Natural killer cell treated with Interleukin-12 subunit alpha and Interleukin-12 subunit beta and Interleukin-15 and Interleukin-18, amount 100 ng/mL, for 72 hours (primary cell): ENCODE results near the gene SLCO4A1. TPM values are rescaled to one million over a fixed set of nuclear protein-coding genes. Genes with fewer than 3 reads are reported as not detected.

Experiments used
- ATAC-seq, 2 donors: fragments of 150-1000 bp; cut with Tn5 transposase in 1 of 2; sonication (Bioruptor Pico), chemical (Tn5 transposase) in 1 of 2; 2 replicates each; pipeline ENCODE4 v1.10.0; 2021
- DNase-seq: peaks from one replicate; pipeline ENCODE4 v3.0.0; 2022; ENCODE audit warnings: low spot score
- H3K27ac Mint-ChIP-seq, 2 donors: 1 replicate in 1 of 2; 2 replicates in 1 of 2; pipeline ENCODE4 v1.8.0; 2022; ENCODE audit warnings: mixed read lengths in 2 of 2, mild to moderate bottlenecking in 1 of 2, moderate library complexity in 1 of 2
- H3K27me3 Mint-ChIP-seq, 2 donors: 1 replicate in 1 of 2; 2 replicates in 1 of 2; pipeline ENCODE4 v1.8.0; 2022; ENCODE audit warnings: mixed read lengths in 2 of 2
- H3K36me3 Mint-ChIP-seq: one replicate; pipeline ENCODE4 v1.8.0; 2022; ENCODE audit warnings: mixed read lengths
- H3K4me1 Mint-ChIP-seq, 2 donors: 1 replicate in 1 of 2; 2 replicates in 1 of 2; pipeline ENCODE4 v1.8.0; 2022; ENCODE audit warnings: low read depth in 2 of 2, mixed read lengths in 2 of 2, mild to moderate bottlenecking in 1 of 2
- H3K4me3 Mint-ChIP-seq: one replicate; pipeline ENCODE4 v1.8.0; 2022; ENCODE audit warnings: mixed read lengths
- H3K9me3 Mint-ChIP-seq: 2 replicates; pipeline ENCODE4 v1.8.0; 2022; ENCODE audit warnings: mixed read lengths
- total RNA-seq, 2 donors: library from RNA; stranded (reverse); gene quantifications; one replicate each; pipeline ENCODE4 v1.2.3, GENCODE V29; 2022

SLCO4A1 gene
- total RNA-seq, 2 donors from 2014 or later = 42.9 to 88.3 TPM

DNA sequence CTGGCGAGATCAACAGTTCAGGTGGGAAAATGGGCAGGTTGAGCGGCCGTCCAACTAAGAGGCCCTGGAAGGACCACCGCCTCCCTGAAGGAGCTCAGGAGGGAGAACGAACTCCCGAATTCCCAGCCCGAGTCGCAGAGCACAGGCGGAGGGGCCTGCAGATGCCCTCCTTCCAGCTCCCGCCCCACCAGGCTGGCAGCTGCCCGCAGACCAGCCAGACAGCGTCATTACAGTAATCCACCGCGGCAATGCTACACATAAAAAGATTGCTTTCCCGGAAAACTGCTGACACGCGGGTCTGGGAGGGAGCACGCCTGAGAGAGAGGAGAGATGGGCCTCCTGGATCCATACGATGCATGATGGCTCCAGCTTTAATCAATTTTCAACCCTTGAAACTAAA lies 30.5 kb upstream of the SLCO4A1 start:
- Mint-ChIP-seq H3K9me3 (no peaks in the 10 kb centered on the region), H3K27ac (peak overlapping the region; percentile 7 to 66), H3K4me1 (peaks cover 12 to 25% of the 10 kb centered on the region in 2 donors), H3K27me3 (no peaks in the 10 kb centered on the region), H3K4me3 (no peak overlapping the region), H3K36me3 (no peaks in the 10 kb centered on the region)
- ATAC-seq = no peak
- DNase-seq = no peak

DNA sequence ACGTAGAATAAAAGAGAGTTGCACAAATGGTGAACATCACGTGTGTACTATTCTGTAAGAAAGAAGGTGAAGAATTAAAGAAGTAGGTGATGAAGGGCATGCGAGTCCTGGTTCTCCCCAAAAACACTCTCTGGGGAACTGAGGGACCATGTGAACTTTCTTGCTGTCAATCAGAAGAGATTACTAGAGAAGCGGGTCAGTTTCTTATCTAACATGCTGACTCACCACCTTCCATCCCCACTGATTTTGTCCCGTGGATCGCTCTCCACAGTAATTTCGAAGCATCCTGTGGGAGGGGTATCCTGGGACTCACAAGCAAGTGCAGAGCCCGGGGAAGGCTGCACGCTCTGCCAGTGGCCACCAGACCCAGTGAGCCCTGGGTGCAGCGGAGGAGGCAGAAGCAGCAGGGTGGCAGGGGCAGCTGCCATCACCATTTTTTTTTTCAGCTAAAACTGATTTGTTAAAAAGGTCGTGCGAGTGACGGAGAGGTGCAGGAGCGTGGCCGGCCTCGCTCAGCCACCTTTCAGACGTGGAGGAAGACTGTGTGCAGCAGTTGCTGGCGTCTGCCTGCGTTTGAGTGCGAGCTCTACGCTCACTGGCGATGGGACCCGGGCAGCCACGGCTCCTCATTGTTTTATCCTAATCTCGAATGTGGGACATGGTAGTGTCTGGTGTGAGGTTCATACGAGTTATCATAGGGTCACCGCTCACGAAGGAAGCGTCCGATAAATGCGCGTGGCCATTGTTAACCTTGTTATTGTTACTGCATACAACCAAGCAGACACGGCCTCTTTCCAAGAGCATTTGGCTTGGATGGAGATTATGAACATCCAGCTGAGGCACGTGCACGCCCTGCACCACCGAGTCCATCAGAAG lies 28.0 kb upstream of the SLCO4A1 start:
- no peaks in the 10 kb centered on the region for H3K27me3 Mint-ChIP-seq
- ATAC-seq = no peak
- peak overlapping the region in 1 of 2 donors; percentile 97 for H3K27ac Mint-ChIP-seq
- no peaks in the 10 kb centered on the region for H3K36me3 Mint-ChIP-seq
- no peaks in the 10 kb centered on the region for H3K9me3 Mint-ChIP-seq
- DNase-seq = no peak
- H3K4me3 Mint-ChIP-seq = no peak overlapping the region
- peaks cover 23 to 33% of the 10 kb centered on the region in 2 donors for H3K4me1 Mint-ChIP-seq

DNA sequence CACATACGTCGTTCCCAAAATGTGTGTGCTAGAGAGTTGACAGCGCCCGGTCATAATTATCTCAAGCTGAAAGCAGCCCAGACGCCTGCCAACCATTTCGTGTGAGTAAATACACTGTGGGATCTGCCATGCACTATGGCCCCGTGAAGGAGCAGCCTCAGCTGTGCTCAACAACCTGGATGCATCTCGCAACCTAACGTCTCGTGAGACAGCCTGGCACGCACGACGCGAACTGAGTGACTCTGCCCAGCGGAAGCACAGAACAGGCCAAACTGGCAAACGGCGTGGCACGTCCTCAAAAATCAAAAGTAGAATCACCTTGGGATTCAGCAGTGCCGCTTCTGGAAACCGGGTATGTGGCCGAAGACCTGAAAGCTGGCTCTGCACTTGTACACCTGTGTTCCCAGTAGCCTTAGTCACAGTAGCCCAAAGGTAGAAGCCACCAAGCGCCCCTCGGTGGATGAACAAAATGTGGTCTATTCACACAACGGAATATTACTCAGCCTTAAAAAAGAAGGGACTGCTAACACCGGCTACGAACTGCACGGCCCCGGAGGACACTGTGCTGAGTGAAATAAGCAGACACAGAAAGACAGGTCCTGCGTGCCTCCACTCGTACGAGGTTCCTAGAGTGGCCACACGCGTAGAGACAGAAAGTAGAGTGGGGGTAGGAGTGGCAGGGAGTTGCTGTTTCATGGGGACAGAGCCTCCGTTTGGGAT lies 27.2 kb upstream of the SLCO4A1 start:
- ATAC-seq (no peak), DNase-seq (no peak)
- Mint-ChIP-seq H3K4me3 (peak overlapping the region; percentile 6), H3K27ac (peak overlapping the region; percentile 56 to 97), H3K9me3 (no peaks in the 10 kb centered on the region), H3K27me3 (no peaks in the 10 kb centered on the region), H3K4me1 (peaks cover 23 to 31% of the 10 kb centered on the region in 2 donors), H3K36me3 (no peaks in the 10 kb centered on the region)

DNA sequence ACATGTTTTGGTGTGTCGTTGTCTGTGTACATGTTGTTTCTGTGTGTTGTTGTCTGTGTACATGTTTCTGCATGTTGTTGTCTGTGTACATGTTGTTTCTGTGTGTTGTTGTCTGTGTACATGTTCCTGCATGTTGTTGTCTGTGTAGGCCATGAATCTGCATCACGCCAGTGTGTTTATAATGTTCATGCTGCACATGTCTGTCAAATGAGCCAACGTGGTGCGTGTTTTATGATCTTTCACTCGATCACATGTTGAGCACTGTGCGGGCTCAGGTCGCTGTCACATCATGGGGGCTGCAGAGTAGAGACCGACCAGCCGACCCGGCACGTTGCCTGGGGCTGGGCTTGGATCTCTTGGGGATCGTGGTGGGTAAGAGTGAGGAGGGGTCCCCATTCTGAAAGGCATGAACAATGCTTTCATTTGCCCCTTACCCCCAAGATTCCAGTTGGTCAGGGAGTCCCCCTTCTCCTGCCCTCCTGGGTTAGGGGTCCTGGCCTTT lies 26.5 kb upstream of the SLCO4A1 start:
- H3K36me3 Mint-ChIP-seq = no peaks in the 10 kb centered on the region
- H3K27me3 Mint-ChIP-seq = no peaks in the 10 kb centered on the region
- DNase-seq = no peak
- H3K9me3 Mint-ChIP-seq = no peaks in the 10 kb centered on the region
- H3K27ac Mint-ChIP-seq = peak overlapping the region; percentile 56 to 97
- ATAC-seq = no peak
- H3K4me1 Mint-ChIP-seq = peaks cover 19 to 26% of the 10 kb centered on the region in 2 donors
- H3K4me3 Mint-ChIP-seq = peak overlapping the region; percentile 6

DNA sequence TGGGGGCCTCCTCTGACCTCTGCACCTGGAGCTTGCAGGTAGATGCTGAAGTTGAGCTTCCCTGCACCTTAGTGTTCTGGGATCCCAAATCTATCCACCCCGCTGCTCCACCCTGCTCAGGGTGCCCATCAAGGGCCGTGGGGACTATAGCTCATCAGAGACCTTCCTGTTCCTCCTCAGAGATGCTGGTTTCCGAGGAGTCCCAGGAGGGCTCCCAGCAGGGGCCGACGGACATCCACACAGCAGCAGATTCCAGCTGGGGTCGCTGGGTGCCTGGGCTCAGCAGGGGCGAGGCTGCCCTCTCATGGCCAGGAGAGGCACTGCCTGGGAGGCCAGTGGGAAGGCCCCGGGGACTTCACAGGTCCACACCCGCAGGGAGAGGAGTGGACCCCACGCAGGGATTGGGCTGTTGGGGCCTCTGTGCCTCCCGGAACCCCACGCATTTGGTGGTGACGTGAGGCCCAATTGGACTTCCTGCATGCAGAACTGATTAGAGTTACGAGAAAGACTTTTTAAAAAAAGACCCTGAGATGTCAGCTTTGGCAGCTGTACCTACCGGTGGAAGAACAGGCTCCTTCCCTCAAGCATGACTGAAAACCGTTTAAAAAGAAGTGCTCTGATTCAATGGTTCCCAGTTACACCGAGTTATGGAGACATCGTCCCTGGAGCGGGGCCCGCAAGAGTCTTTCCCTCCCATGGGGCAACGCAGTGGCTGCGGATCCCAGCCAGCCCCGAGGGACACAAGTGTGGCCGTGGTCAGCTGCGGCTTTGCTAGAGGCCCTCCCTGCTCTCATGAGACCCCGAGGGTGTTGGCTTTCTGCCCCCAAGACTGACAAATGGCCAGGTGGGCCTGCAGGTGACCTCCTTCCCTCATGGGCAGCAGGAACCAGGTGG lies 25.3 kb upstream of the SLCO4A1 start:
- peak overlapping the region; percentile 83 for H3K4me3 Mint-ChIP-seq
- H3K4me1 Mint-ChIP-seq = peaks cover 23 to 32% of the 10 kb centered on the region in 2 donors

DNA sequence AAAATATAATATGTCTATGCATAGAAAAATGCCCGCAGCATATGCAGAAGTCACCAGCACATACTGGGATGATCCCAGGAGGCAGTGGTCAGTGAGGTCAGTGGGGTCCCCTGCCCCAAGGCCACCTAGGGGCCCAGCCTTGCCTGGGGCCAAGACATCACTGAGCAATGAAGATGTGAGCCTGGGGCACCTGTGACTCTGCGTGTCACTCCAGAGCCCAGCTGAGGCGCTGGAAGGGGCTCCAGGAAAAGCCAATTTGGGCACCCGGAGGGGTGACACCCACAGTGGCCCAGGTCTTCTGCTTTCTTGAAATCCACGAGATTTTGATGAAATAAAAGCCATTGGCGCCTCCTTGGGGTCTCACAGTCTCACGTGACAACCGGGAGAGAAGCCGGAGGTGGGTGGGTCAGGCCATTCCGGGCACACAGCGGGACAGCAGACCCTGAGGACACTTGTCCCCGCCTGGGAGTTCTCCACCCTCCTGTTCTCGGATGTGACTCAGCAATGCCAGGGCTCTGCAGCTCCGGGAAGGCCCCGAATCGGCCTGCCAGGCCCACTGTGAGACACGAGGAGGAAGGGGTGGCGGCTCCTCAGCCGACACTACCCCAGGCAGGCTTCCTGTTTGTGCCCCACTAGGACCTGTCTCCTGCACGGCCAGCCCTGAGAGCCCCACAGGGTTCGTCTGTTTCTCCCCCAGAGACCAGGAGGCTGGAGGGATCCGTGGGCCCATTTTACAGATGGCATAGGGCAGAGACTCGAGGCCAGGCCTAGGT lies 24.4 kb upstream of the SLCO4A1 start:
- Mint-ChIP-seq H3K4me1 (peaks cover 24 to 33% of the 10 kb centered on the region in 2 donors), H3K36me3 (no peaks in the 10 kb centered on the region), H3K27ac (peak overlapping the region; percentile 97 to 99), H3K27me3 (no peaks in the 10 kb centered on the region), H3K9me3 (no peaks in the 10 kb centered on the region), H3K4me3 (peak overlapping the region; percentile 83)
- DNase-seq (peak; percentile 94), ATAC-seq (peak; percentile 89)

More for the DNA sequence above, 25.3 kb upstream of the SLCO4A1 start:
- peak overlapping the region; percentile 97 to 99 for H3K27ac Mint-ChIP-seq
- no peaks in the 10 kb centered on the region for H3K36me3 Mint-ChIP-seq
- no peaks in the 10 kb centered on the region for H3K9me3 Mint-ChIP-seq
- no peaks in the 10 kb centered on the region for H3K27me3 Mint-ChIP-seq
- DNase-seq (peak; percentile 92), ATAC-seq (peak; percentile 70 to 84)

DNA sequence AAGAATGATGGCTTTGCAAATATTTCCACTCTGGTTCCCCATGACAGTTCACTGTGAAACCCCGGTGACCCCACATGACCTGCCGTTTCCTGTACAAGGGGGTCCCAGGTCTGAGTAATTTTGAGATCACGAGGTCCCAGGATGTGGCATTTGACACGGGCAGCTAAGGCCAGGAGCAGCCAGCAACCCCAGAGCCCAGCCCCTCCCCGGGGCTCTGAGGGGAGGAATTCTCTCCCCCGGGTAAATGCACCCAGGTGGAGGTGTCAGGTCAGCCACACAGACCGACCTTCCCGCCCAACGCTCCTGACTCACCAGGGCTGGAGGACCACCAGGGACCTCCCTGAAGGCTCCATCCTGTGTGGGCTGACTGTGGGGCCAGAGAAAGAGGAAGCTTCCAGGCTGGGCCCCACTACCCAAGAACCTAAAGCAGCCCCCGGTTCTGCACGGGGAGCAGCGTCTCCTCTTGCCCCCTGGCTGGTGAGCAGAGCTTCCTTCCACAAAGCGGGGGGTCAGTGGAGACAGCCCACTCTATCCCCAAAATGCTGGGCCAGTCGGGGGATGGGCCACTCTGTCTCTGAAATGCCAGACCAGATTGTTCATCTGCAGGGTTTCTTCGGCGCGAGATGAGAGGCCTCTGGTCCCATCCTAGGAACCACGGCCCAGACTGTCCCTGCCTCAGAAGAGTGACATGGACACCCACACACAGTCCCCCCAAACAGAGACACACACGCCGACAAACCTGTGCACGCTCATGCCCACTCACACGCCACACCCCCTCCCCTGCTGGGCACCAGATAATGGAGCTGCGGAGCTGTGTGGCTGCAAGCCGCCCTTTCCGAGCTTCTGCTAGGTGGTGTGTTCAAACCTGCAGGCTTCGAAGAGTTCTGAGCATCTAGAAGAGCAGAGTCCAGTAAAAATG lies 23.4 kb upstream of the SLCO4A1 start:
- Mint-ChIP-seq H3K9me3 (no peaks in the 10 kb centered on the region), H3K27ac (peak overlapping the region; percentile 97 to 99), H3K36me3 (no peaks in the 10 kb centered on the region), H3K4me3 (peak overlapping the region; percentile 83), H3K27me3 (no peaks in the 10 kb centered on the region), H3K4me1 (peaks cover 34 to 41% of the 10 kb centered on the region in 2 donors)
- DNase-seq = peak; percentile 92
- peak; percentile 82 to 85 for ATAC-seq

DNA sequence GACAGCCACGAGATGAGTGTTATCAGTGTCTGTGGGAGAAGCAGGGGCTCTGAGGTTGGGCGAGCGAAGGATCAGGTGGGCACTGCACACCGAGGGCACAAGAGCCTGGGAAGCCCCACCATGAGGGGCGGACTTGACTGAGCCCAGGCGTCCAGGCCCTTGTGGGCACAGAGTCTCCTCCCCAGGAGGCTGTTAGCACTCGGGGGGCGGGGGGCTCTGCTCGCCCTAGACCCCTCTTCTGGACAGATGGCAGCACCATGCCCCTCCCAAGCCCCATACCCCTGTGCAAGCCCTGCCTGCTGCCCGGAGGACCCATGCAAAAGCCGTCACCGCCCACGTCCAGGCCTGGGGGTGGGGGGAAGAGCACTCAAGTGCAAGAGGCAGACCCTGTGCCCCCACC lies 21.7 kb upstream of the SLCO4A1 start:
- Mint-ChIP-seq H3K4me1 (peaks cover 36 to 44% of the 10 kb centered on the region in 2 donors), H3K36me3 (no peaks in the 10 kb centered on the region), H3K4me3 (no peak overlapping the region), H3K27me3 (no peaks in the 10 kb centered on the region), H3K27ac (no peak overlapping the region), H3K9me3 (no peaks in the 10 kb centered on the region)
- ATAC-seq (no peak), DNase-seq (no peak)

DNA sequence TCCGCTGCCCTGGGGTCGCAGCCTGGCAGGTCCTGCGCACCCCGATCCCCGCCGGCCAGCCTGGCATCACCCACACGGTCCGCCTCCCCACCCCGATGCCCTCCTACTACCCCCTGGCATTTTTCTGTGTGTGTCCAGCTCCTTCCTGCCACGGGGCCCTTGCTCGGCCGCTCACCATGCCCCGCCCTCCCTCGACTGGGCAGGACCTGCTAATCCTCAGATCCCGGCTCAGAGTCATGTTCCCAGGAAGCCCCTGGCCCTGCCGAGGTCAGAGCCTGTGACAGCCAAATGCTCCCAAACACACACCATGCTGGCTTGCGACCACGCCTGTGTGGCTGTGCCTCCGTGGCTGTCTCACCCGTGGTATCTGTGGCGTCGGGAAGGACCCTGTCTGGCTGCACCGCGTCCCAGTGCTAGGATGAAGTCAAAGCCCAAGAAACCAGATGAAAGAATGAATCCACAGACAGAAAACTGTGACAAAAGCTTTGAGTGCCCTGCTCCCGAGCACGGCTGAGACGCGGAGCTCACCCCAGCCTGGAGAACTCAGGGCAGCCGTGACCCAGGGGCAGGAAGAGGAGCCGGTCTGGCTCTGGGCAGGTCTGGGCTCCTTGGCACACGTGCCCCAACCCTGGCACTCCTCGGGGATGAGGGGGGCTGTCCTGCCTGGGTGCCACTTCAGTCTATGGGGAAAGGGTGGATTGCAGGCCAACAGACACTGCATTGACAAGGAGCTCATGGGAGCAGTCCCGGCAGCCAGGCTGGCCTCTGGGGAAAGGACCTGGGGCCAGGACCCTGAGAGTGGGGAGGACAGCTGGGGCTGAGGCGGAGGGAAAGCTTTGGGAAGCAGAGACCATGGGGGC lies 20.8 kb upstream of the SLCO4A1 start:
- Mint-ChIP-seq H3K36me3 (no peaks in the 10 kb centered on the region), H3K27ac (peak overlapping the region; percentile 94 to 97), H3K9me3 (no peaks in the 10 kb centered on the region), H3K27me3 (no peaks in the 10 kb centered on the region), H3K4me3 (peak overlapping the region; percentile 63), H3K4me1 (peaks cover 36 to 41% of the 10 kb centered on the region in 2 donors)
- ATAC-seq = no peak
- DNase-seq = no peak

DNA sequence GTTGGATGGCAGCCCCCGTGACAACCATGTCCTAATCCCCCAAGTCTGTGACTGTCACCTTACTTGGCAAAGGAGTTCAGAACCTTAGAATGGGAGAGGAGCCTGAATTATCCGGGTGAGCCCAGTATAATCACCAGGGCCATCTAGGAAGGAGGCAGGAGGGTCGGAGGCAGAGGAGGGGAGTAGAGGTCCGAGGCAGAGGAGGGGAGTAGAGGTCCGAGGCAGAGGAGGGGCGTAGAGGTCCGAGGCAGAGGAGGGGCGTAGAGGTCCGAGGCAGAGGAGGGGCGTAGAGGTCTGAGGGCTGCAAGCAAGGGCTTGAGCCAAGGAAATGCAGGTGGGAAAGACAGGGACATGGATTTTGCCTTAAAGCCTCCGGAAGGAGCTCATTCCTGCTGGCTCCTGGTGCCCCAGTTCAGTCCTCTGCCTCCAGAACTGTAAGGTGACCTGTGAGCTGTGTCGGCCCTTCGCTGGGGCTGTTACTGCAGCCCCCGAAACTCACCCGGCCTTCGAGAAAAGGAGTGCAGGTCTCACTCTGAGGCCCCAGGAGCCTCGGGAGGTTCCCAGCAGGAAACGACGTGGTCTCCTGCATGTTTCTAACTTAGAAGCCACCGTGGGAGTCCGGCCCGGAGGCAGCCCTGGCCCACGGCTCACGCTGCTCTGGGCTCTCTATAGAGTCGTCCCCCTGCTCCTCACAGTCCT lies 20.0 kb upstream of the SLCO4A1 start:
- Mint-ChIP-seq H3K27me3 (no peaks in the 10 kb centered on the region), H3K27ac (peak overlapping the region; percentile 94 to 97), H3K4me3 (peak overlapping the region; percentile 63), H3K9me3 (no peaks in the 10 kb centered on the region), H3K36me3 (no peaks in the 10 kb centered on the region), H3K4me1 (peaks cover 29 to 36% of the 10 kb centered on the region in 2 donors)
- no peak for DNase-seq
- ATAC-seq = no peak
